ENCODE measurements around the gene USP5. TPM values are rescaled to one million over a fixed set of nuclear protein-coding genes. Genes with fewer than 3 reads are reported as not detected.

USP5 gene
- total and polyA plus RNA-seq, 2 experiments from 2014 or later, result 61.6 to 78.9 TPM

DNA sequence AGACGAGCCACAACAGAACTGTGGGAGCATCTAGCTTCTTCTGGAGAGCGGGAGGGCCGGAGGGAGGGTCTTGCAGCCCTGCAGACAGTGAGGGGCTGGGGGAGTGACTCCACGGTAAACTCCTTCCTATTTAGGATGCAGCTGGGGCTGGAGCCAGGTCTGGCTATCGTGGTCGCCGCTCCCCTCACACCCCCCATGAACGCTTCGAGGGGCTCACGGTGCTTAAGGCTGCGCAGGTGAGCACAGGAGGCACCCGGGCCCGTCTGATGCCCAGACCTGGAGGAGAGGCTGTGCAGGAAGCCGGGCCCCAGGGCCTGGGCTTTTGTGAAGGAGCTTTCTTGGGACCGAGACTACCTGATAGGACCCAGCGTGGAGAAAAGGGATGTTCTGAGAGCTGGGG lies 15.1 kb upstream of the USP5 start:
- Histone ChIP-seq H3K79me2 (no peaks in the 10 kb centered on the region), H3K36me3 (replicated peaks; ENCODE audit: insufficient read depth, low read depth) (no peaks in the 10 kb centered on the region), H3K9me2 (replicated peaks; ENCODE audit: insufficient read depth) (no peaks in the 10 kb centered on the region), H3K9me3 (ENCODE audit: low read depth) (no peaks in the 10 kb centered on the region), H3K27ac (no peak overlapping the region), H4K20me1 (ENCODE audit: insufficient read depth, poor library complexity, severe bottlenecking) (no peaks in the 10 kb centered on the region), H3K4me1 (ENCODE audit: insufficient read depth) (no peaks in the 10 kb centered on the region), H3K27me3 (no peaks in the 10 kb centered on the region), H2AFZ (no peak overlapping the region), H3K4me3 (no peak overlapping the region), H3K4me2 (no peak overlapping the region)
- 93% methylated on average over 16 of the region's 16 CpGs for WGBS (ENCODE audit: low lambda C conversion rate, missing lambda C conversion rate)
- TF ChIP-seq EZH2phosphoT487 (IDR thresholded peaks at IDR 0.05; ENCODE audit: low read depth, severe bottlenecking, unreplicated experiment) (no peak), EZH2 (IDR thresholded peaks at IDR 0.05; ENCODE audit: borderline replicate concordance) (no peak)
- TF ChIP-seq, protein P1, sequence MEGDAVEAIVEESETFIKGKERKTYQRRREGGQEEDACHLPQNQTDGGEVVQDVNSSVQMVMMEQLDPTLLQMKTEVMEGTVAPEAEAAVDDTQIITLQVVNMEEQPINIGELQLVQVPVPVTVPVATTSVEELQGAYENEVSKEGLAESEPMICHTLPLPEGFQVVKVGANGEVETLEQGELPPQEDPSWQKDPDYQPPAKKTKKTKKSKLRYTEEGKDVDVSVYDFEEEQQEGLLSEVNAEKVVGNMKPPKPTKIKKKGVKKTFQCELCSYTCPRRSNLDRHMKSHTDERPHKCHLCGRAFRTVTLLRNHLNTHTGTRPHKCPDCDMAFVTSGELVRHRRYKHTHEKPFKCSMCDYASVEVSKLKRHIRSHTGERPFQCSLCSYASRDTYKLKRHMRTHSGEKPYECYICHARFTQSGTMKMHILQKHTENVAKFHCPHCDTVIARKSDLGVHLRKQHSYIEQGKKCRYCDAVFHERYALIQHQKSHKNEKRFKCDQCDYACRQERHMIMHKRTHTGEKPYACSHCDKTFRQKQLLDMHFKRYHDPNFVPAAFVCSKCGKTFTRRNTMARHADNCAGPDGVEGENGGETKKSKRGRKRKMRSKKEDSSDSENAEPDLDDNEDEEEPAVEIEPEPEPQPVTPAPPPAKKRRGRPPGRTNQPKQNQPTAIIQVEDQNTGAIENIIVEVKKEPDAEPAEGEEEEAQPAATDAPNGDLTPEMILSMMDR (IDR thresholded peaks at IDR 0.05; ENCODE audit: poor library complexity), result no peak
- DNase-seq (ENCODE audit: low spot score), result no peak

- H3K36me3 ChIP-seq (replicated peaks; ENCODE audit: insufficient read depth, low read depth), result no peaks in the 10 kb centered on the region
- no peak overlapping the region for H3K4me2 ChIP-seq
- no peaks in the 10 kb centered on the region for H3K79me2 ChIP-seq
- TF ChIP-seq EZH2phosphoT487 (IDR thresholded peaks at IDR 0.05; ENCODE audit: low read depth, severe bottlenecking, unreplicated experiment) (no peak), EZH2 (IDR thresholded peaks at IDR 0.05; ENCODE audit: borderline replicate concordance) (no peak)
- TF ChIP-seq, protein P1 (IDR thresholded peaks at IDR 0.05; ENCODE audit: poor library complexity), result no peak
- H3K9me3 ChIP-seq (ENCODE audit: low read depth), result no peaks in the 10 kb centered on the region
- no peak for DNase-seq (ENCODE audit: low spot score)
- H4K20me1 ChIP-seq (ENCODE audit: insufficient read depth, poor library complexity, severe bottlenecking), result no peaks in the 10 kb centered on the region
- H3K27me3 ChIP-seq, result no peaks in the 10 kb centered on the region
- H2AFZ ChIP-seq, result no peak overlapping the region
- H3K9me2 ChIP-seq (replicated peaks; ENCODE audit: insufficient read depth), result no peaks in the 10 kb centered on the region
- H3K4me3 ChIP-seq, result no peak overlapping the region
- no peaks in the 10 kb centered on the region for H3K4me1 ChIP-seq (ENCODE audit: insufficient read depth)
- H3K27ac ChIP-seq, result no peak overlapping the region
- 95% methylated on average over 25 of the region's 26 CpGs for WGBS (ENCODE audit: low lambda C conversion rate, missing lambda C conversion rate)
Observed at GRCh38 chr12:6837370-6838060, 14.4 kb upstream of the USP5 start.

DNA sequence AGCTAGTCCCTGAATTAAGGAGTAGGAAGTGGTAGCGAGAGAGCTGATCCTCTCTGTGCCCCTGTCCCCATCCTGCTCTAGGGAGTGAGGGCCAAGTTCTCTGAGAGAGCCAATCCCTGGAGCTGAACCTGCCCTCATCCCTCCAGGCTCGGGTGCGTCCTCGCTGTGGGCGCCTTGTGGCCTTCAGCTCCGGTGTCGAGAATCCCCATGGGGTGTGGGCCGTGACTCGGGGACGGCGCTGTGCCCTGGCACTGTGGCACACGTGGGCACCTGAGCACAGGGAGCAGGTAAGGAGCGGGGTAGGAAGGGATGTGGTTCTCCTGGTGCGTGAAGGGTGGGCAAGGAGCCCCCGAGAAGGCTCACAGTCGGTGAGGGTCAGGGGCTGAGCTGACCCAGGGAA lies 13.1 kb upstream of the USP5 start:
- no peaks in the 10 kb centered on the region for H3K9me2 ChIP-seq (replicated peaks; ENCODE audit: insufficient read depth)
- no peaks in the 10 kb centered on the region for H3K4me1 ChIP-seq (ENCODE audit: insufficient read depth)
- H3K27me3 ChIP-seq, result no peaks in the 10 kb centered on the region
- no peak overlapping the region for H2AFZ ChIP-seq
- H3K9me3 ChIP-seq (ENCODE audit: low read depth), result no peaks in the 10 kb centered on the region
- no peak overlapping the region for H3K4me3 ChIP-seq
- WGBS (ENCODE audit: low lambda C conversion rate, missing lambda C conversion rate), result 96% methylated on average over 15 of the region's 16 CpGs
- H3K36me3 ChIP-seq (replicated peaks; ENCODE audit: insufficient read depth, low read depth), result no peaks in the 10 kb centered on the region
- H3K27ac ChIP-seq, result no peak overlapping the region
- DNase-seq (ENCODE audit: low spot score), result no peak
- no peaks in the 10 kb centered on the region for H3K79me2 ChIP-seq
- no peak overlapping the region for H3K4me2 ChIP-seq
- H4K20me1 ChIP-seq (ENCODE audit: insufficient read depth, poor library complexity, severe bottlenecking), result no peaks in the 10 kb centered on the region
- TF ChIP-seq, protein P1 (IDR thresholded peaks at IDR 0.05; ENCODE audit: poor library complexity), result no peak
- no peak for TF ChIP-seq EZH2phosphoT487 (IDR thresholded peaks at IDR 0.05; ENCODE audit: low read depth, severe bottlenecking, unreplicated experiment)
- no peak for TF ChIP-seq EZH2 (IDR thresholded peaks at IDR 0.05; ENCODE audit: borderline replicate concordance)

Data from hepatocyte (in vitro differentiated cells).